Activated CD4-positive, alpha-beta T cell treated with anti-CD3 and anti-CD28 coated beads, Interleukin-2, amount 50 U/mL, for 48 hours (primary cell): Measurements from ENCODE around the gene IL4R.
"Not testable (repeated sequence)": the region's sequence is repeated elsewhere in the genome, so short reads cannot be mapped to it uniquely, and the experiment has no call there.

Source experiments
- DNase-seq, 2 experiments: peaks; one replicate each; pipeline ENCODE4 v3.0.0-alpha.2; 2020

The IL4R gene

DNA sequence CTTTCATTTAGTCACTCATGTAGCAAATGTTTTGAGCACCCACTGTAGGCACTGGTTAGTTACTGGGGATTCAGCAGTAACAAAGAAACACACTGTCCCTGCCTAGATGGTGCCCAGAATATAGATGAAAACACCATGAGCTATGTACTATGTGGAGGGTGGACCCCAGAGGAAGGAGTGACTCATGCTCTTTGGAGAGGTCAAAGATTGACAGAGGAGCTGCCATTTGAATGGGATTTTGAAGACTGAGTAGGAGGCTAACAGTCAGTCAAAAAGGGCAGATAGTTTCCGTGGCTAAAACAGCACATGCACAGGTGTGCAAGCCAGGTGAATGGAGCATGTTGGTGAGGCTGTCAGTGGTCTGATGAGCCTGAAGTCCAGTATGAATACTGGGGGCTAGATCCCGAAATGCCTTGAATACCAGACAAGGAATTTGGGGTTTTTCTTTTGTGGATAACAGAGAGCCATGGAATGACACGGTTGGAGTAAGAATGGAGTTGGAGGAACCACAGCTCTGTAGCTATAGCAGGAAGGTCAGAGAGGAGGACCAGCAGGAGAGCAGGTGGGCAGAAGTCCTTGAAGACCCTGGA is 94.3 kb downstream of the IL4R start:
- peak; percentile 38 to 60 for DNase-seq

DNA sequence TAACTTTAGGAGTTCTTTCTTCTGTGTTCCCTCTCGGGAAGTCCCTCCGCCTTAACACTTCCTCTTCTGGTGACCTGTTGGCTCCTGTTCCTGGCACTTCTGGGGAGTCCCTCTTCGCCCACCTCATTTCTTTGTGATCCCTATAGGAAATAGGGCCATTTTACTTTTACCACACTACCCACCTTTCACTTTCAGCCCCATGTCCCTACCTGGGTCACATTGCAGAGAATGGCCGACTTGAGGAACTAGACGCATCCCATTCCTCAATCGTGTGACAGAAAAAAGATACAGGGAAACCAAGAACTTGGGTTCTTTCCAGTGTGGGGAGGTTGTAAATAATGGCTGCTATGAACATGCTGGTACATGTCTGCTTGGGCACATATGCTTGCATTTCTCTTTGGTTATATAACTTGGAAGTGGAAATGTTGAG is 94.8 kb downstream of the IL4R start:
- DNase-seq = peak; percentile 38 to 51

DNA sequence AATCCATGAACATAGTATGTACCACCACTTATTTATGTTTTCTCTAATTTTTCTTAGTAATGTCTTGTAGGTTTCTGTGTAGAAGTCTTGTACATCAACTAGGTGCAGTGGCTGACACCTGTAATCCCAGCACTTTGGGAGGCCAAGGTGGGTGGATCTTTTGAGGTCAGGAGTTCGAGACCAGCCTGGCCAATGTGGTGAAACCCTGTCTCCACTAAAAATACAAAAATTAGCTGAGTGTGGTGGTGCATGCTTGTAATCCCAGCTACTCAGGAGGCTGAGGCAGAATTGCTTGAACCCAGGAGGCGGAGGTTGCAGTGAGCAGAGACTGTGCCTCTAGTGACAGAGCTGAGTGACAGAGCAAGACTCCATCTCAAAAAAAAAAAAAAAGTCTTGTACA is 96.2 kb downstream of the IL4R start:
- not testable (repeated sequence) for DNase-seq

DNA sequence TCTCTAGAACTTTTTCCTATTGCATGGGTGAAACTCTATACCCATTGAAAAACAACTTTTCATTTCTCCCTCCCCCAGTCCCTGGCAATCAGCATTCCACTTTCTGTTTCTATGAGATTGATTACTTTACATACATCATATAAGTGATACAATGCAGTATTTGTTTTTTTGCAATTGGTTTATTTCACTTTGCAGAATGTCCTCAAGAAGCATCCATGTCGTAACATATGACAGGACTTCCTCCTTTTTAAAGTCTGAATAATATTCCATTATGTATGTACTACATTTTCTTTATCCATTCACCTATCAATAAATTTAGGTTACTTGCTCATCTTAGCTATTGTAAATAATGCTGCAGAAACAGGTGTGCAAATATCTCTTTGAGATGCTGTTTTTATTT is 97.0 kb downstream of the IL4R start:
- no peak for DNase-seq

DNA sequence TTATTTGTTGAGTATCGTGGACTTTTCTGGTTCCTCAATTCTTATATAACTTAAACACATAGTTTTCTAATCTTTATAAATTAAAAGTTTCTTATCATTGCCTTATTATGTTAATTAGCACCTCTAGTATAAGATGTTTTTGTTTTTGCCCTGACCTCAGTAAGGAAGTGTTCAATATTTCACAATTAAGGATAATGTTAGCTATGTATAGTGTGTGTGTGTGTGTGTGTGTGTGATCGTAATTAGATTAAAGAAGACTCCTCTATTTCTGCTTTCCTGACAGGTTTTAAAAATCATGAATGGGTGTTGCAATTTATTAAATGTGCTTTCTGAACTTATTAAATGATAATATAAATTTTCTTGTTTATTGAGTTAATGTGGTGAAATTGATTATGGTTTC is 100.2 kb downstream of the IL4R start:
- DNase-seq = no peak
